Left lung (tissue), 10 donors: ENCODE measurements around the gene EPHA4. TPM values are rescaled to one million over a fixed set of nuclear protein-coding genes. Genes with fewer than 3 reads are reported as not detected.
A peak's percentile ranks its signal among the peaks of the same experiment; 100 is the strongest.
"Not testable (repeated sequence)": the region's sequence is repeated elsewhere in the genome, so short reads cannot be mapped to it uniquely, and the experiment has no call there.

Experiments used
- ATAC-seq: fragments of 200-7000 bp; cut with Tn5 transposase; one replicate; pipeline ENCODE4 v1.9.1; 2020; ENCODE audit warnings: moderate library complexity
- DNase-seq, 4 donors: peaks; one replicate each; pipeline ENCODE4 v3.0.0-alpha.2; 2013 to 2020
- H3K27ac ChIP-seq, 2 donors: fragments of 200-600 bp; sonication (generic) in 1 of 2; one replicate each; pipeline versions ENCODE4 v1.5.0 to v1.8.0; 2020 to 2021
- H3K27me3 ChIP-seq, 2 donors: fragments of 200-600 bp; sonication (generic) in 1 of 2; one replicate each; pipeline versions ENCODE4 v1.5.0 to v1.8.0; 2020 to 2021
- H3K36me3 ChIP-seq, 2 donors: fragments of 200-600 bp; sonication (generic) in 1 of 2; one replicate each; pipeline versions ENCODE4 v1.5.0 to v1.8.0; 2020 to 2021
- H3K4me1 ChIP-seq, 2 donors: fragments of 200-600 bp; one replicate each; pipeline ENCODE4 v1.8.0; 2021
- H3K4me3 ChIP-seq, 2 donors: fragments of 200-600 bp; sonication (generic) in 1 of 2; one replicate each; pipeline versions ENCODE4 v1.5.0 to v1.8.0; 2020 to 2021; ENCODE audit warnings: mild to moderate bottlenecking in 1 of 2
- H3K9me3 ChIP-seq, 2 donors: fragments of 200-600 bp; sonication (generic) in 1 of 2; one replicate each; pipeline versions ENCODE4 v1.5.0 to v1.8.0; 2020 to 2021
- CTCF ChIP-seq, 2 donors: fragments of 200-600 bp; sonication (generic) in 1 of 2; IDR thresholded peaks; one replicate each; pipeline versions ENCODE4 v1.5.0 to v1.8.0; 2021; ENCODE audit warnings: antibody characterized with exemption in 2 of 2
- intact Hi-C, 2 donors: fragments of 100-400 bp; cut with DNase I; formaldehyde crosslinking; loops; one replicate each; pipeline versions ENCODE4 v1.11.2 to v1.14.2; 2022
- polyA plus RNA-seq, 6 donors: library from polyadenylated mRNA; unstranded; fragments of 120-200 nt; gene quantifications; one replicate each; pipeline ENCODE4 v1.2.1, GENCODE V29; 2013; ENCODE audit not compliant: insufficient read length in 6 of 6
- total RNA-seq, 2 donors: library from RNA; stranded (reverse); fragmentation: NEBNext Ultra II Directional; extraction: Animal tissue kit (Norgen Biotek cat#: 25700); gene quantifications; one replicate each; pipeline ENCODE4 v1.2.1, GENCODE V29; 2021
- donor health status: DM: no; HTN: yes; CAD: no.
- donor health status: DM: no; HTN: no; CAD: no.

The EPHA4 gene
- total and polyA plus RNA-seq, 8 donors = 17.7 to 41.0 (median 24.8) TPM

GRCh38 chr2:221517146-221517695 is 54.9 kb downstream of the EPHA4 start:
- H3K36me3 ChIP-seq = no peaks in the 10 kb centered on the region
- H3K9me3 ChIP-seq = no peaks in the 10 kb centered on the region
- DNase-seq (peak in 2 of 4 donors; percentile 55 to 79), ATAC-seq (peak; percentile 66)
- H3K4me3 ChIP-seq = no peak overlapping the region
- peaks cover 11 to 38% of the 10 kb centered on the region in 2 donors for H3K4me1 ChIP-seq
- no peak for TF ChIP-seq CTCF (IDR thresholded peaks at IDR 0.05)
- intact Hi-C loops = no loop called here
- peak overlapping the region; percentile 53 to 74 for H3K27ac ChIP-seq
- no peaks in the 10 kb centered on the region for H3K27me3 ChIP-seq

- intact Hi-C loops = no loop called here
- TF ChIP-seq CTCF (IDR thresholded peaks at IDR 0.05) = no peak
- Histone ChIP-seq H3K4me3 (no peak overlapping the region), H3K36me3 (no peaks in the 10 kb centered on the region), H3K4me1 (peaks cover 11 to 38% of the 10 kb centered on the region in 2 donors), H3K27me3 (no peaks in the 10 kb centered on the region), H3K9me3 (no peaks in the 10 kb centered on the region), H3K27ac (no peak overlapping the region)
- no peak for DNase-seq
- no peak for ATAC-seq
Observed at GRCh38 chr2:221515864-221516263, 56.2 kb downstream of the EPHA4 start.

GRCh38 chr2:221514305-221515040 is 57.6 kb downstream of the EPHA4 start:
- Histone ChIP-seq H3K27ac (no peak overlapping the region), H3K36me3 (no peaks in the 10 kb centered on the region), H3K4me1 (peaks cover 11 to 28% of the 10 kb centered on the region in 2 donors), H3K27me3 (no peaks in the 10 kb centered on the region), H3K4me3 (no peak overlapping the region), H3K9me3 (no peaks in the 10 kb centered on the region)
- ATAC-seq (peak; percentile 4), DNase-seq (no peak)
- intact Hi-C loops = no loop called here
- no peak for TF ChIP-seq CTCF (IDR thresholded peaks at IDR 0.05)

- no peaks in the 10 kb centered on the region for H3K36me3 ChIP-seq
- no peak for ATAC-seq
- H3K4me1 ChIP-seq = peaks cover 8 to 15% of the 10 kb centered on the region in 2 donors
- H3K27ac ChIP-seq = no peak overlapping the region
- H3K27me3 ChIP-seq = no peaks in the 10 kb centered on the region
- no peak overlapping the region for H3K4me3 ChIP-seq
- DNase-seq = no peak
- H3K9me3 ChIP-seq = no peaks in the 10 kb centered on the region
- TF ChIP-seq CTCF (IDR thresholded peaks at IDR 0.05) = no peak
- intact Hi-C loops = no loop called here
Observed at GRCh38 chr2:221513232-221513631, 58.9 kb downstream of the EPHA4 start.

GRCh38 chr2:221511325-221511724 is 60.8 kb downstream of the EPHA4 start:
- DNase-seq, H3K4me3 ChIP-seq, ATAC-seq, H3K27me3 ChIP-seq, H3K27ac ChIP-seq, H3K36me3 ChIP-seq, H3K9me3 ChIP-seq, intact Hi-C loops, H3K4me1 ChIP-seq: not testable (repeated sequence)
